GM12892 (cell line): ENCODE data around the gene DOCK2.

ENCODE experiments used
- POLR2A ChIP-seq: IDR thresholded peaks from 2 replicates; pipeline ENCODE4 v1.6.1; 2011; ENCODE audit warnings: low read depth, low read length, control low read depth
- POLR2AphosphoS5 ChIP-seq: IDR thresholded peaks from 2 replicates; pipeline ENCODE4 v1.6.1; 2011; ENCODE audit warnings: low read depth, low read length, control low read depth
- TAF1 ChIP-seq: IDR thresholded peaks from 2 replicates; pipeline ENCODE4 v1.6.1; 2011; ENCODE audit warnings: low read depth, mild to moderate bottlenecking, control low read depth, low read length, borderline replicate concordance

DNA sequence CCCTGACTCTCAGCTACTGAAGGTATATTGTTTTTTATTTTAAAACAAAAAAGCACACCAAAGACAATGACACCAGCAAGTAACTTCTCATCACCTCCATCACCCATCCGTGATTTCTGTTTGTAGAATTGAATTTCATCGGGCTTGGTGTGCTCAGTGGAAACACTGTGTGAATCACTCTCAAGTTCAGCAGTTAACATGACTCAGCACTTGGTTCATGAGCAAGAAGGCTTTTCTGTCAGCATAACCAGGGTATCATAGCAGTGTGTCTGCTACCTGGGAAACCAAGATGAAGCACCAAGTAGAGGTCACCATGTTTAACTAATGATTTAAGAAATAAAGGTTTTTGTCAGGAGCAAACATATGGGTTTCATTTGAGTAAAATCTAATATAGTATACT lies 219.5 kb downstream of the DOCK2 start:
- no peak for TF ChIP-seq TAF1
- no peak for TF ChIP-seq POLR2A
- no peak for TF ChIP-seq POLR2AphosphoS5
